Heart left ventricle (tissue), 16 donors: ENCODE measurements around the gene PRKN. TPM values are rescaled to one million over a fixed set of nuclear protein-coding genes. Genes with fewer than 3 reads are reported as not detected.
A peak's percentile ranks its signal among the peaks of the same experiment; 100 is the strongest.

ENCODE experiments used
- ATAC-seq, 4 donors: fragments of 200-7000 bp; cut with Tn5 transposase; one replicate each; pipeline ENCODE4 v1.9.1; 2020 to 2022; ENCODE audit warnings: moderate library complexity in 4 of 4, mild to moderate bottlenecking in 3 of 4, moderate number of reproducible peaks in 1 of 4
- DNase-seq, 5 donors: peaks; one replicate each; pipeline ENCODE4 v3.0.0-alpha.2; 2020
- H3K27ac ChIP-seq, 12 donors: fragments of 200-600 bp; sonication (generic) in 4 of 12; one replicate each; pipeline versions ENCODE4 v1.5.0 to v1.8.0; 2016 to 2022; ENCODE audit warnings: mild to moderate bottlenecking in 2 of 12
- H3K27me3 ChIP-seq, 9 donors: fragments of 200-600 bp; sonication (generic) in 2 of 9; one replicate each; pipeline versions ENCODE4 v1.5.1 to v1.8.0; 2016 to 2022; ENCODE audit warnings: mild to moderate bottlenecking in 3 of 9
- H3K36me3 ChIP-seq, 9 donors: fragments of 200-600 bp; sonication (generic) in 2 of 9; one replicate each; pipeline versions ENCODE4 v1.5.0 to v1.8.0; 2018 to 2022; ENCODE audit warnings: mild to moderate bottlenecking in 2 of 9
- H3K4me1 ChIP-seq, 12 donors: fragments of 200-600 bp; sonication (generic) in 4 of 12; one replicate each; pipeline versions ENCODE4 v1.5.0 to v1.8.0; 2016 to 2022; ENCODE audit warnings: mild to moderate bottlenecking in 3 of 12
- H3K4me3 ChIP-seq, 12 donors: fragments of 200-600 bp; sonication (generic) in 4 of 12; one replicate each; pipeline versions ENCODE4 v1.5.0 to v1.8.0; 2017 to 2022; ENCODE audit warnings: mild to moderate bottlenecking in 9 of 12, moderate library complexity in 4 of 12
- H3K9me3 ChIP-seq, 12 donors: fragments of 200-600 bp; sonication (generic) in 4 of 12; one replicate each; pipeline versions ENCODE4 v1.5.0 to v1.8.0; 2016 to 2022; ENCODE audit warnings: mild to moderate bottlenecking in 1 of 12
- POLR2A ChIP-seq, 2 donors: fragments of 450-650 bp; IDR thresholded peaks; one replicate each; pipeline ENCODE4 v1.6.1; 2017; ENCODE audit warnings: antibody characterized with exemption in 2 of 2, mild to moderate bottlenecking in 2 of 2, moderate library complexity in 2 of 2
- WGBS, 4 donors: extraction: QIAGEN DNeasy Blood & Tissue Kit in 2 of 4; methylation state at CpG; one replicate each; pipeline versions ENCODE4 v1.1.5 to v1.1.7; 2013 to 2018; 5-methylcytosine and 5-hydroxymethylcytosine counted together
- intact Hi-C, 10 donors: fragments of 100-400 bp; cut with DNase I; formaldehyde crosslinking; loops; one replicate each; pipeline versions ENCODE4 v1.11.1 to v1.14.2; 2022
- polyA plus RNA-seq, 2 donors: library from polyadenylated mRNA; stranded (reverse); fragments of 200-250 nt; gene quantifications; one replicate each; pipeline ENCODE4 v1.2.3, GENCODE V29; 2013
- total RNA-seq, 9 donors: library from RNA; depleted of rRNA in 2 of 9; stranded (reverse); fragments of >200 nt in 2 of 9; fragmentation: NEBNext Ultra II Directional in 3 of 9; extraction: Animal tissue kit (Norgen Biotek cat#: 25700) in 3 of 9; gene quantifications; one replicate each; pipeline versions ENCODE4 v1.1.0 to v1.2.4, GENCODE V29; 2016 to 2023
- TF ChIP-seq, protein P1 (sequence below), 12 donors: fragments of 200-600 bp; sonication (generic) in 4 of 12; IDR thresholded peaks; one replicate each; pipeline versions ENCODE4 v1.5.0 to v1.8.0; 2018 to 2022; ENCODE audit warnings: antibody characterized with exemption in 12 of 12, mild to moderate bottlenecking in 5 of 12
- donor health status: ischemic (EF 13 %, LVEDD 7.1; RV severe dilation, severe dysfunction).
- donor health status: healthy with polysubstance abuse.
- donor health status: DM: no; HTN: yes; CAD: no.
- donor health status: DM: no; HTN: no; CAD: no.
- donor health status: ischemic (EF 25% LVEDD 6.9; RV normal size, moderate dysfunction).
- donor health status: ischemic (EF 25% LVEDD 5.7; RV mildly dilated, moderate dysfunction).
- donor health status: healthy.
- donor health status: DM: yes; HTN: yes; CAD: no.
- donor health status: ischemic (EF 35%, LVEDD 5.7; RV mildly dilated, moderate dysfunction).
- donor health status: nonischemic (EF 11% LVEDD 7.7; RV severe dilation, severe dysfunction).
- donor health status: DM: yes; HTN: yes; CAD: no.
- donor health status: PGD.
- donor health status: ischemic (EF 29% LVEDD 5.4; RV normal size, mild dysfunction).
- donor health status: nonischemic (EF 23%, LVEDD 6.1; RV moderate dilation, normal function).

Gene PRKN
- total and polyA plus RNA-seq, 11 donors: 3.4 to 32.5 (median 21.2) TPM

DNA sequence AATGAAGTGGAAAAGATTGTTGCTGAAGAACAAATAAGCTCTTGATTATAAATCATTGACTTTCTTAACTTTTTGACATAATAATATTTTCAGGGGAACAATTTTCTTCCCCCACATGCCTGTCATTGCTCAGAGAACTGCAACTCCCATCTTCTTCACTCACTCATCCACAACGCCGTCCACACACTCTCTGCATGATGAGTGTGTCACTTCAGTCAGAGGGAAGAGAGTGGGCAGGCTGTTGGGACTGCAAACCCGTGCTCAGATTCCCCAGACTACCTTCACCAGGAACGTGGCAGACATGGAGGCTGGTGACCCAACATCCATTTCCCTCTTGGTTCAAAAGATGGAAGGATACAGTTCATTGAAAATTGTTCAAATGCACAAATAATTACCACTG lies 650.8 kb downstream of the PRKN start:
- DNase-seq (no peak), ATAC-seq (no peak)
- TF ChIP-seq POLR2A (IDR thresholded peaks at IDR 0.05): no peak
- TF ChIP-seq, protein P1, sequence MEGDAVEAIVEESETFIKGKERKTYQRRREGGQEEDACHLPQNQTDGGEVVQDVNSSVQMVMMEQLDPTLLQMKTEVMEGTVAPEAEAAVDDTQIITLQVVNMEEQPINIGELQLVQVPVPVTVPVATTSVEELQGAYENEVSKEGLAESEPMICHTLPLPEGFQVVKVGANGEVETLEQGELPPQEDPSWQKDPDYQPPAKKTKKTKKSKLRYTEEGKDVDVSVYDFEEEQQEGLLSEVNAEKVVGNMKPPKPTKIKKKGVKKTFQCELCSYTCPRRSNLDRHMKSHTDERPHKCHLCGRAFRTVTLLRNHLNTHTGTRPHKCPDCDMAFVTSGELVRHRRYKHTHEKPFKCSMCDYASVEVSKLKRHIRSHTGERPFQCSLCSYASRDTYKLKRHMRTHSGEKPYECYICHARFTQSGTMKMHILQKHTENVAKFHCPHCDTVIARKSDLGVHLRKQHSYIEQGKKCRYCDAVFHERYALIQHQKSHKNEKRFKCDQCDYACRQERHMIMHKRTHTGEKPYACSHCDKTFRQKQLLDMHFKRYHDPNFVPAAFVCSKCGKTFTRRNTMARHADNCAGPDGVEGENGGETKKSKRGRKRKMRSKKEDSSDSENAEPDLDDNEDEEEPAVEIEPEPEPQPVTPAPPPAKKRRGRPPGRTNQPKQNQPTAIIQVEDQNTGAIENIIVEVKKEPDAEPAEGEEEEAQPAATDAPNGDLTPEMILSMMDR (IDR thresholded peaks at IDR 0.05): no peak
- intact Hi-C loops: no loop called here
- Histone ChIP-seq H3K4me1 (peaks cover 0 to 3% (median 0%) of the 10 kb centered on the region in 12 donors), H3K9me3 (peaks cover 0 to 14% (median 2%) of the 10 kb centered on the region in 12 donors), H3K4me3 (no peak overlapping the region), H3K27ac (no peak overlapping the region), H3K36me3 (no peaks in the 10 kb centered on the region), H3K27me3 (no peaks in the 10 kb centered on the region)
- WGBS, 4 donors: 80 to 91% (median 85%) methylated on average over 4 of the region's 4 CpGs

DNA sequence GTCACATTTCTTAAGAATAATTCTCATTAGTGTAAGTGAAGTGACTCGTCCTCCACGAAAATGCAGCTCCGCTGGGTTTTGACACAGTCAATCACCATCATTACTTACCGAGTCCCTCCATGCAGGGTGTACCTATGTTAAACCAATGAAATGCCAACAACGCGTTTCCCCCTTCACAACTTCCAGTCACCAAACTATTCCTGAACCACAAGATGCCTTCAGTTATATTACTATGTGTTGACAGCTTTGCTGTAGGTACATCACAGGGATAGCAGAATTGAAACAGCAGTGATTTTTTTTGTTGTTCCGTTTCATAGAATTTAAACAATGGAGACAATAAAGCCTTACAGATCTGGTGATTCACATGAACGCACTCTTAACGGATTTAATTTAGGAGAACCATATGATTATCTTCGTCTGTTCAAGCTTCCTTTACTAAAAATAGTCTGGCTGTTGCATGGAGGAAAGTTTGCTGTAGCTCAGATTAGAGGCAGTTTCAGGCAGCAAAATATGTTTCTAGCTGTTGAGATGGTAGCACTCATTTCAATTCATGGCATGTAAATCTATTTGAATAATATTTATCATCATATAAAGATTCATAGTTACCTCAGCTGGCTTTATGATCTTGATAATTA lies 652.8 kb downstream of the PRKN start:
- no peaks in the 10 kb centered on the region for H3K27me3 ChIP-seq
- DNase-seq (no peak), ATAC-seq (peak in 1 of 4 donors; percentile 34)
- no peak for TF ChIP-seq POLR2A (IDR thresholded peaks at IDR 0.05)
- TF ChIP-seq, protein P1 (IDR thresholded peaks at IDR 0.05): no peak
- WGBS, 4 donors: 65 to 70% (median 69%) methylated on average over 10 of the region's 10 CpGs
- no peak overlapping the region for H3K27ac ChIP-seq
- no peaks in the 10 kb centered on the region for H3K36me3 ChIP-seq
- H3K4me1 ChIP-seq: peaks cover 0 to 5% (median 0%) of the 10 kb centered on the region in 12 donors
- H3K9me3 ChIP-seq: peaks cover 0 to 22% (median 0%) of the 10 kb centered on the region in 12 donors
- no peak overlapping the region for H3K4me3 ChIP-seq
- intact Hi-C loops: no loop called here

DNA sequence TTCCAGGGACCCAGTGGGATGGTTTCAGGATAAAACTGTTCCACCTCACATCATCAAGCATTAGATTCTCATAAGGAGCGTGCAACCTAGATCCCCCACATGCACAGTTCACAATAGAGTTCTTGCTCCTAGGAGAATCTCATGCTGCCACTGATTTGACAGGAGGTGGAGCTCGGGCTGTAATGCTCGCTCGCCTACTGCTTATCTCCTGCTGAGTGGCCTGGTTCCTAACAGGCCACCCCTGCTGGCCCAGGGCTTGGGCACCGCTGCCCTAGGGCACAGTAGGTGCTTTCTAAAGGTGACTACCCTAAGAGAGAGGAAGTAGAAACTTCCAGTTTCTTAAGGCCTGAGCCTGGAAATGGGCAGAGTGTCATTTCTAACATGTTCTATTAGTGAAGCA lies 656.9 kb downstream of the PRKN start:
- ATAC-seq: peak; percentile 47 to 85 (median 80)
- Histone ChIP-seq H3K36me3 (no peaks in the 10 kb centered on the region), H3K4me3 (no peak overlapping the region), H3K9me3 (peaks cover 0 to 46% (median 0%) of the 10 kb centered on the region in 12 donors), H3K27ac (peak overlapping the region in 1 of 12 donors; percentile 16), H3K27me3 (no peaks in the 10 kb centered on the region), H3K4me1 (peaks cover 0 to 5% (median 0%) of the 10 kb centered on the region in 12 donors)
- peak in 1 of 5 donors; percentile 47 for DNase-seq
- TF ChIP-seq POLR2A (IDR thresholded peaks at IDR 0.05): no peak
- TF ChIP-seq, protein P1 (IDR thresholded peaks at IDR 0.05): no peak
- intact Hi-C loops: no loop called here
- 49 to 62% (median 54%) methylated on average over 5 of the region's 5 CpGs for WGBS, 4 donors

DNA sequence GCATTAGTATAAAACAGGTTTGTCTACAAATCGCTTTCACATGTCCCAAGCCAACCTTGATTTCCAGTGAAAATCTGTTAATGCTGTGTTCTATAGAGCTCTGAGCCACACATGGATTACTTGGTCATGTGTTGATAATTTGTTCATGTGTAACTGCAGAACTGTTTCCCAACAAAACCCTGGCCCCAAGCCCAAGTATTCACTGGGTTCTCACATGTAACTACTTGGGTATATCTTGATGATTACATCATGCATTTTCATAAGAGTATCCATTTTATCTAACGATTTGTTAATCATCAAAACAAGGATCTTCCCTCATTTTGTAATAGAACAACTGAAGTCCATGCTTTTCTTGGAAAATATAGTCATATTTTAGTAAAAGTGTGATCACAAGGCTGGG lies 657.6 kb downstream of the PRKN start:
- Histone ChIP-seq H3K27me3 (no peaks in the 10 kb centered on the region), H3K27ac (no peak overlapping the region), H3K4me1 (peaks cover 0 to 5% (median 0%) of the 10 kb centered on the region in 12 donors), H3K36me3 (no peaks in the 10 kb centered on the region), H3K4me3 (no peak overlapping the region), H3K9me3 (peaks cover 0 to 46% (median 0%) of the 10 kb centered on the region in 12 donors)
- intact Hi-C loops: no loop called here
- DNase-seq (no peak), ATAC-seq (peak in 1 of 4 donors; percentile 11)
- WGBS, 4 donors: 77 to 88% (median 84%) methylated on average over 2 of the region's 2 CpGs
- no peak for TF ChIP-seq POLR2A (IDR thresholded peaks at IDR 0.05)
- TF ChIP-seq, protein P1 (IDR thresholded peaks at IDR 0.05): no peak
